H1 (cell line): ENCODE data around the gene HOXA11. TPM values are rescaled to one million over a fixed set of nuclear protein-coding genes. Genes with fewer than 3 reads are reported as not detected.

Experiments used
- CTCF ChIA-PET: fragments of 300-600 bp; sonication (Branson Sonifier 250); formaldehyde crosslinking; loops from one replicate; lab custom pipeline; 2021; ENCODE audit not compliant: partially characterized antibody; lab: Charles Lee
- POLR2A ChIA-PET: fragments of 300-600 bp; sonication (Branson Sonifier 250); formaldehyde crosslinking; loops from one replicate; lab custom pipeline; 2021; ENCODE audit warnings: inconsistent platforms; ENCODE audit not compliant: partially characterized antibody; lab: Charles Lee
- DNase-seq, 2 experiments: peaks; one replicate each; pipeline versions ENCODE4 v3.0.0 to v3.0.0-alpha.2; 2010 to 2022; ENCODE audit warnings: low spot score in 2 of 2, low read depth in 1 of 2, mixed read lengths in 1 of 2
- FAIRE-seq: peaks from 2 replicates; lab custom pipeline; 2011; peaks lifted over from hg19 to GRCh38; lab: Jason Lieb, UNC
- H2AFZ ChIP-seq: 2 replicates; pipeline ENCODE4 v1.8.1; 2012; ENCODE audit warnings: low read length, inconsistent platforms
- H2AK5ac ChIP-seq: 2 replicates; pipeline ENCODE4 v1.6.1; 2013; ENCODE audit warnings: low read depth, low read length
- H2BK120ac ChIP-seq: replicated peaks from 2 replicates; pipeline ENCODE3; 2013; ENCODE audit warnings: low read depth, low read length, inconsistent platforms
- H2BK12ac ChIP-seq: 2 replicates; pipeline ENCODE4 v1.6.1; 2013; ENCODE audit warnings: low read depth, low read length
- H2BK15ac ChIP-seq: 2 replicates; pipeline ENCODE4 v1.6.1; 2013; ENCODE audit warnings: low read length
- H2BK20ac ChIP-seq: 2 replicates; pipeline ENCODE4 v1.6.1; 2013; ENCODE audit warnings: low read length
- H2BK5ac ChIP-seq: 2 replicates; pipeline ENCODE4 v1.6.1; 2013; ENCODE audit warnings: low read depth, low read length
- H3K14ac ChIP-seq: 2 replicates; pipeline ENCODE4 v1.6.1; 2013; ENCODE audit warnings: inconsistent platforms; ENCODE audit not compliant: insufficient read length
- H3K18ac ChIP-seq: 2 replicates; pipeline ENCODE4 v1.6.1; 2013; ENCODE audit warnings: low read length; ENCODE audit errors: extremely low read depth
- H3K23ac ChIP-seq: 2 replicates; pipeline ENCODE4 v1.6.1; 2013; ENCODE audit warnings: inconsistent platforms; ENCODE audit not compliant: insufficient read length
- H3K23me2 ChIP-seq: 2 replicates; pipeline ENCODE4 v1.6.1; 2013; ENCODE audit warnings: low read depth, low read length
- H3K27ac ChIP-seq: 2 replicates; pipeline ENCODE4 v1.6.1; 2011; ENCODE audit warnings: low read depth, low read length, inconsistent platforms
- H3K27me3 ChIP-seq, 4 experiments: replicated peaks in 1 of 4; 1 replicate in 1 of 4; 2 replicates in 3 of 4; pipeline versions ENCODE4 v1.6.1 to v1.8.1; 2011 to 2013; ENCODE audit warnings: low read length in 3 of 4, mild to moderate bottlenecking in 3 of 4, inconsistent platforms in 2 of 4, mixed read lengths in 2 of 4, moderate library complexity in 1 of 4; ENCODE audit not compliant: control insufficient read depth in 3 of 4, insufficient read depth in 3 of 4; ENCODE audit errors: extremely low read depth in 1 of 4
- H3K36me3 ChIP-seq, 4 experiments: 2 replicates each; pipeline versions ENCODE4 v1.6.1 to v1.8.1; 2011 to 2013; ENCODE audit warnings: mild to moderate bottlenecking in 4 of 4, low read length in 3 of 4, moderate library complexity in 2 of 4, control low read depth in 1 of 4, inconsistent platforms in 1 of 4; ENCODE audit not compliant: insufficient read depth in 4 of 4, control insufficient read depth in 2 of 4
- H3K4ac ChIP-seq: replicated peaks from 2 replicates; pipeline ENCODE3; 2013; ENCODE audit warnings: low read length, low read depth, mixed read lengths, inconsistent platforms; ENCODE audit not compliant: insufficient read length
- H3K4me1 ChIP-seq, 4 experiments: replicated peaks in 1 of 4; 1 replicate in 1 of 4; 2 replicates in 3 of 4; pipeline versions ENCODE4 v1.6.1 to v1.8.1; 2011 to 2013; ENCODE audit warnings: low read length in 3 of 4, inconsistent platforms in 2 of 4, mixed read lengths in 1 of 4; ENCODE audit not compliant: insufficient read depth in 4 of 4, control insufficient read depth in 3 of 4
- H3K4me2 ChIP-seq, 2 experiments: 2 replicates each; pipeline versions ENCODE4 v1.6.1 to v1.8.1; 2011 to 2013; ENCODE audit warnings: low read depth in 2 of 2, low read length in 2 of 2, control low read depth in 1 of 2, inconsistent platforms in 1 of 2, mild to moderate bottlenecking in 1 of 2; ENCODE audit not compliant: insufficient read depth in 1 of 2
- H3K4me3 ChIP-seq, 4 experiments: fragments of 200-600, 300-600 bp in 1 of 4; sonication (generic), shearing (Covaris generic), sonication (Bioruptor Twin) in 1 of 4; 2 replicates each; pipeline versions ENCODE4 v1.5.1 to v1.8.1; 2011 to 2016; ENCODE audit warnings: low read length in 4 of 4, low read depth in 3 of 4, control low read depth in 2 of 4, inconsistent platforms in 2 of 4, mild to moderate bottlenecking in 2 of 4, mixed read lengths in 1 of 4, moderate library complexity in 1 of 4; ENCODE audit not compliant: insufficient read depth in 2 of 4; ENCODE audit errors: extremely low read depth in 1 of 4
- H3K56ac ChIP-seq: replicated peaks from 2 replicates; pipeline ENCODE3; 2013; ENCODE audit warnings: low read depth, mild to moderate bottlenecking, mixed read lengths, low read length, inconsistent platforms; ENCODE audit not compliant: insufficient read length
- H3K79me1 ChIP-seq: 2 replicates; pipeline ENCODE4 v1.6.1; 2013; ENCODE audit warnings: low read depth, low read length, control low read depth
- H3K79me2 ChIP-seq, 2 experiments: 2 replicates each; pipeline versions ENCODE4 v1.6.1 to v1.8.1; 2012 to 2013; ENCODE audit warnings: low read length in 2 of 2, mild to moderate bottlenecking in 2 of 2, inconsistent platforms in 1 of 2; ENCODE audit not compliant: insufficient read depth in 2 of 2, control insufficient read depth in 1 of 2
- H3K9ac ChIP-seq, 4 experiments: replicated peaks in 1 of 4; 1 replicate in 1 of 4; 2 replicates in 3 of 4; pipeline versions ENCODE4 v1.6.1 to v1.8.1; 2011 to 2013; ENCODE audit warnings: low read depth in 3 of 4, low read length in 3 of 4, control low read depth in 2 of 4, mild to moderate bottlenecking in 2 of 4, moderate library complexity in 2 of 4, inconsistent platforms in 1 of 4; ENCODE audit errors: extremely low read depth in 1 of 4
- H3K9me3 ChIP-seq, 2 experiments: 2 replicates each; pipeline versions ENCODE4 v1.6.1 to v1.8.1; 2012 to 2013; ENCODE audit warnings: mild to moderate bottlenecking in 2 of 2, moderate library complexity in 2 of 2, control low read depth in 1 of 2, inconsistent platforms in 1 of 2, low read depth in 1 of 2, low read length in 1 of 2, mixed read lengths in 1 of 2; ENCODE audit not compliant: insufficient read depth in 2 of 2
- H4K20me1 ChIP-seq, 2 experiments: replicated peaks in 1 of 2; 2 replicates each; pipeline versions ENCODE3 to v1.8.1; 2011 to 2013; ENCODE audit warnings: inconsistent platforms in 2 of 2, low read length in 2 of 2, mild to moderate bottlenecking in 1 of 2; ENCODE audit not compliant: insufficient read depth in 2 of 2, control insufficient read depth in 1 of 2
- H4K5ac ChIP-seq: 2 replicates; pipeline ENCODE4 v1.6.1; 2013; ENCODE audit warnings: low read length, low read depth, mixed read lengths, inconsistent platforms; ENCODE audit not compliant: insufficient read length
- H4K8ac ChIP-seq: 2 replicates; pipeline ENCODE4 v1.8.0; 2013; ENCODE audit warnings: mild to moderate bottlenecking, moderate library complexity, low read length, inconsistent platforms; ENCODE audit not compliant: insufficient read depth; ENCODE audit errors: extremely low read depth
- H4K91ac ChIP-seq: replicated peaks from 2 replicates; pipeline ENCODE3; 2013; ENCODE audit warnings: low read length, mixed read lengths, inconsistent platforms; ENCODE audit not compliant: insufficient read length
- CBX8 ChIP-seq: fragments of 300-800, 300-1000 bp; sonication (generic); IDR thresholded peaks from 2 replicates; pipeline ENCODE4 v1.7.1; 2016; ENCODE audit warnings: low read depth, low read length, borderline replicate concordance
- CTCF ChIP-seq, 3 experiments: IDR thresholded peaks; 1 replicate in 2 of 3; 2 replicates in 1 of 3; pipeline versions ENCODE4 v1.5.1 to v1.6.1; 2011; ENCODE audit warnings: low read length in 3 of 3, mild to moderate bottlenecking in 3 of 3, inconsistent platforms in 2 of 3, low read depth in 1 of 3, moderate library complexity in 1 of 3; ENCODE audit not compliant: insufficient read depth in 1 of 3; ENCODE audit errors: control extremely low read depth in 1 of 3
- HDAC6 ChIP-seq: IDR thresholded peaks from one replicate; pipeline ENCODE4 v1.7.1; 2012; ENCODE audit warnings: low read depth, mild to moderate bottlenecking, inconsistent platforms, low read length, moderate library complexity
- SUZ12 ChIP-seq: fragments of 200-600 bp; sonication (generic); IDR thresholded peaks from 2 replicates; pipeline ENCODE4 v1.6.1; 2012; ENCODE audit warnings: mild to moderate bottlenecking, inconsistent platforms, low read length, moderate library complexity, mixed read lengths
- WGBS, 2 experiments: shearing (Covaris generic) in 1 of 2; methylation state at CpG; one replicate each; pipeline versions ENCODE4 v1.1.6 to v1.1.7; 2013 to 2015; ENCODE audit warnings: low lambda C conversion rate in 2 of 2, mixed read lengths in 2 of 2, inconsistent platforms in 1 of 2, low coverage in 1 of 2, missing lambda C conversion rate in 1 of 2; ENCODE audit not compliant: insufficient replicate concordance in 2 of 2, insufficient coverage in 1 of 2, insufficient read length in 1 of 2; ENCODE audit errors: extremely low coverage in 1 of 2, missing lambda C conversion rate in 1 of 2; 5-methylcytosine and 5-hydroxymethylcytosine counted together
- polyA plus RNA-seq, 7 experiments: library from polyadenylated mRNA; depleted of rRNA in 3 of 7; stranded (reverse) in 5 of 7; unstranded in 2 of 7; fragments of >200 nt in 5 of 7; fragments of 200-250 nt in 2 of 7; gene quantifications; 1 replicate in 5 of 7; 2 replicates in 1 of 7; 4 replicates in 1 of 7; pipeline versions ENCODE4 v1.2.1 to v1.2.3, GENCODE V29; 2011 to 2013; ENCODE audit warnings: missing spikeins in 2 of 7, mixed read lengths in 2 of 7
- total RNA-seq: library from RNA; stranded (reverse); fragmentation: NEBNext Ultra II Directional; extraction: Animal tissue kit (Norgen Biotek cat#: 25700); gene quantifications from 2 replicates; pipeline ENCODE4 v1.2.1, GENCODE V29; 2021

HOXA11 gene
- total and polyA plus RNA-seq, 2 of the 8 experiments (the other 6 are each of a cell fraction or from before 2014, with no cell fraction given): not detected

GRCh38 chr7:27178366-27178765 lies 6.7 kb downstream of the HOXA11 start:
- Histone ChIP-seq H3K79me2 (no peaks in the 10 kb centered on the region), H4K20me1 (peaks cover 39 to 55% of the 10 kb centered on the region in 2 experiments)

More at GRCh38 chr7:27178366-27178765, 6.7 kb downstream of the HOXA11 start:
- Histone ChIP-seq H3K4me3 (no peak overlapping the region), H2BK20ac (no peak overlapping the region), H3K79me1 (no peaks in the 10 kb centered on the region), H4K5ac (no peak overlapping the region), H2AK5ac (no peak overlapping the region), H3K9me3 (no peaks in the 10 kb centered on the region), H2AFZ (no peak overlapping the region), H3K4me1 (peaks cover 2 to 7% (median 4%) of the 10 kb centered on the region in 4 experiments; a peak in 5 of 7 replicates), H2BK5ac (no peak overlapping the region), H3K27ac (no peak overlapping the region), H4K8ac (no peak overlapping the region), H2BK12ac (no peak overlapping the region), H3K36me3 (peaks cover 0 to 10% (median 0%) of the 10 kb centered on the region in 4 experiments; a peak in 1 of 8 replicates), H3K23ac (no peak overlapping the region), H3K56ac (no peak overlapping the region), H3K9ac (no peak overlapping the region), H4K91ac (no peak overlapping the region), H3K4me2 (no peak overlapping the region), H3K18ac (no peak overlapping the region), H2BK15ac (no peak overlapping the region), H3K14ac (no peak overlapping the region), H2BK120ac (no peak overlapping the region), H3K23me2 (no peaks in the 10 kb centered on the region; the same call in 1 of the 2 replicates), H3K4ac (no peak overlapping the region), H3K27me3 (peaks cover 99 to 100% (median 100%) of the 10 kb centered on the region in 4 experiments)
- FAIRE-seq (no peak), DNase-seq (peak in 1 of 2 experiments; percentile 33)
- ChIA-PET CTCF (interaction anchor here (0.6 to 2.7 kb wide), 20 partner anchors 9 to 809 kb away, joined by 3 to 26 read pairs (median 6); partner anchors contain the start of gene HOXA13), POLR2A (no interaction called here)
- WGBS, 2 experiments: 24% methylated on average over 6 of the region's 6 CpGs; no CpG with 5 or more reads in 1 of the 2 experiments
- TF ChIP-seq CTCF (IDR thresholded peaks at IDR 0.05; ENCODE audit: control extremely low read depth in 1 of 3, insufficient read depth in 1 of 3, low read depth in 1 of 3, low read length in 3 of 3) (no peak), CBX8 (0 out of 2 replicates have a peak, but pooled peaks have one; percentile 72), SUZ12 (no peak), HDAC6 (no peak)
